Chondrocyte (in vitro differentiated cells): ENCODE measurements around the gene ZMYM4. TPM values are rescaled to one million over a fixed set of nuclear protein-coding genes. Genes with fewer than 3 reads are reported as not detected.

ENCODE experiments used
- DNase-seq: peaks from one replicate; pipeline ENCODE4 v3.0.0; 2021; ENCODE audit warnings: mixed read lengths, low spot score
- H3K27ac Mint-ChIP-seq: one replicate; pipeline ENCODE4 v1.8.0; 2021; ENCODE audit warnings: mild to moderate bottlenecking, moderate library complexity, mixed read lengths; ENCODE audit not compliant: unreplicated experiment
- H3K27me3 Mint-ChIP-seq: 2 replicates; pipeline ENCODE4 v1.8.0; 2021; ENCODE audit warnings: low read depth, mixed read lengths
- H3K36me3 Mint-ChIP-seq: 2 replicates; pipeline ENCODE4 v1.8.0; 2021; ENCODE audit warnings: low read depth, mixed read lengths
- H3K4me1 Mint-ChIP-seq: 2 replicates; pipeline ENCODE4 v1.8.0; 2021; ENCODE audit warnings: low read depth, mild to moderate bottlenecking, mixed read lengths
- H3K4me3 Mint-ChIP-seq: one replicate; pipeline ENCODE4 v1.8.0; 2021; ENCODE audit warnings: mild to moderate bottlenecking, moderate library complexity, mixed read lengths; ENCODE audit not compliant: unreplicated experiment
- H3K9me3 Mint-ChIP-seq: 2 replicates; pipeline ENCODE4 v1.8.0; 2021; ENCODE audit warnings: low read depth, mixed read lengths
- total RNA-seq: library from RNA; stranded (reverse); gene quantifications from 3 replicates; pipeline ENCODE4 v1.2.1, GENCODE V29; 2021
- TF ChIP-seq, protein P1 (sequence below): fragments of 200-600 bp; sonication (generic); IDR thresholded peaks from 2 replicates; pipeline ENCODE4 v1.5.0; 2021; ENCODE audit warnings: antibody characterized with exemption, mild to moderate bottlenecking, moderate library complexity

ZMYM4 gene
- total RNA-seq, 1 donor from 2014 or later, result 51.0 TPM

DNA sequence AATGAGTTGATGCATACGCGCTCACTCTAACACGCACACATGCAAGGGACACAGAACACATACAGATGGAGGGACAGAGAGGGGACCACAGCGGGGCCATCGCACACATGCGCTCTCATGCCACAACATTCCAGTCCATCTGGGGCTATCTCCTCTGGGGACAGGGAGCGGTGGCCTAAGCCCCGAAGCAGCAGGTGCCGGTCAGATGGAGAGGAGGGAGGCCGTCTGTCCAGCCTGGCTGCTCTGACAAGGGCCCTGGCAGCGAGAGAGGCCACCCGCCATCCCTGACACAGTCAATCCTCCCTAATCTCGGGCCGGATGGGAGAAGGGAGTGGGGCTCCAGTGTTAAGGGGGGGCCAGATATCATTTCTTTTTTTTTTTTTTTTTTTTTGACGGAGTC is 165.2 kb downstream of the ZMYM4 start:
- peaks cover 33% of the 10 kb centered on the region for H3K36me3 Mint-ChIP-seq
- no peak overlapping the region for H3K27ac Mint-ChIP-seq
- no peak overlapping the region for H3K4me3 Mint-ChIP-seq
- TF ChIP-seq, protein P1, sequence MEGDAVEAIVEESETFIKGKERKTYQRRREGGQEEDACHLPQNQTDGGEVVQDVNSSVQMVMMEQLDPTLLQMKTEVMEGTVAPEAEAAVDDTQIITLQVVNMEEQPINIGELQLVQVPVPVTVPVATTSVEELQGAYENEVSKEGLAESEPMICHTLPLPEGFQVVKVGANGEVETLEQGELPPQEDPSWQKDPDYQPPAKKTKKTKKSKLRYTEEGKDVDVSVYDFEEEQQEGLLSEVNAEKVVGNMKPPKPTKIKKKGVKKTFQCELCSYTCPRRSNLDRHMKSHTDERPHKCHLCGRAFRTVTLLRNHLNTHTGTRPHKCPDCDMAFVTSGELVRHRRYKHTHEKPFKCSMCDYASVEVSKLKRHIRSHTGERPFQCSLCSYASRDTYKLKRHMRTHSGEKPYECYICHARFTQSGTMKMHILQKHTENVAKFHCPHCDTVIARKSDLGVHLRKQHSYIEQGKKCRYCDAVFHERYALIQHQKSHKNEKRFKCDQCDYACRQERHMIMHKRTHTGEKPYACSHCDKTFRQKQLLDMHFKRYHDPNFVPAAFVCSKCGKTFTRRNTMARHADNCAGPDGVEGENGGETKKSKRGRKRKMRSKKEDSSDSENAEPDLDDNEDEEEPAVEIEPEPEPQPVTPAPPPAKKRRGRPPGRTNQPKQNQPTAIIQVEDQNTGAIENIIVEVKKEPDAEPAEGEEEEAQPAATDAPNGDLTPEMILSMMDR, result no peak
- H3K27me3 Mint-ChIP-seq, result no peaks in the 10 kb centered on the region
- no peaks in the 10 kb centered on the region for H3K9me3 Mint-ChIP-seq
- H3K4me1 Mint-ChIP-seq, result no peaks in the 10 kb centered on the region
- no peak for DNase-seq

DNA sequence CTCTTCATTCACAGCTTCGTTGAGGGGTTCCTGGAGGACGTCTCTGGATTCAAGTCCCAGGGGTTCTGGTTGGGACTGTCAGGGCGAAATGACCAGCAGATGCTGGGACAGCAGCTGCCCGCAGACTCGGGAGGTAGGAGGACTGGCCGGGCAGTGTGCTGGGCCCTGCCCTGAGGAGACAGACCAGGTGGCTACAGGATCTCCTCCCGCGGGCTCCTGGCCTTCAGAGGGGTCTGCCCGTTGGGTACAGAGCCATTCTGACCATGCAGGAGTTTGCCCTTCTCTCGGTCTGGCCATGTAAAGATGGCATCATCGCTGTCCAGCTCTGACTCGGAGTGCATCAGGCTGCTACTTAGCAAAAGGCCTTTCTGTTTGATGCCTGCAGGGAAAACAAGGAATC is 166.2 kb downstream of the ZMYM4 start:
- Mint-ChIP-seq H3K9me3 (no peaks in the 10 kb centered on the region), H3K36me3 (peaks cover 42% of the 10 kb centered on the region), H3K4me1 (no peaks in the 10 kb centered on the region), H3K27ac (no peak overlapping the region), H3K27me3 (no peaks in the 10 kb centered on the region), H3K4me3 (no peak overlapping the region)
- TF ChIP-seq, protein P1, result no peak
- DNase-seq, result no peak

DNA sequence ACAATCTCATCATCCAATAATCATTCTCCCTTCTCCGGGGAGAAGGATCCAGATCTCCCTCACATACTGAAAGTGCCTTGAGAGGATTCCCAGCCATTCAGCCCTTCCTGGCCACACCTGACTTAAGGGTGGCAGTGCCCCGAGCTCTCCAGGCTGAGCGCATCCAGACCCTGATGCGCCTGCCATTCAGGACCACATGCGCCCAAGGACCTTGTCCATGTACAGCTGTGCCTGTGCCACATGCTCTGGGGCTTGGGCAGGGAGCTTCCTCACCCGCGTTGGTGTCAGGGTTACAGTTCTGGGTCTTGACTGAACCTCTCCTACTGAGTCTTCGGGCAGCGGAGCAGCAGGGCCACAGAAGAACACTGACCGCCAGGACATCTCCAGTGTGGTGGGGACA is 167.6 kb downstream of the ZMYM4 start:
- no peak for DNase-seq
- Mint-ChIP-seq H3K27me3 (no peaks in the 10 kb centered on the region), H3K36me3 (peaks cover 37% of the 10 kb centered on the region), H3K9me3 (no peaks in the 10 kb centered on the region), H3K4me1 (no peaks in the 10 kb centered on the region), H3K4me3 (no peak overlapping the region), H3K27ac (no peak overlapping the region)
- TF ChIP-seq, protein P1, result no peak

DNA sequence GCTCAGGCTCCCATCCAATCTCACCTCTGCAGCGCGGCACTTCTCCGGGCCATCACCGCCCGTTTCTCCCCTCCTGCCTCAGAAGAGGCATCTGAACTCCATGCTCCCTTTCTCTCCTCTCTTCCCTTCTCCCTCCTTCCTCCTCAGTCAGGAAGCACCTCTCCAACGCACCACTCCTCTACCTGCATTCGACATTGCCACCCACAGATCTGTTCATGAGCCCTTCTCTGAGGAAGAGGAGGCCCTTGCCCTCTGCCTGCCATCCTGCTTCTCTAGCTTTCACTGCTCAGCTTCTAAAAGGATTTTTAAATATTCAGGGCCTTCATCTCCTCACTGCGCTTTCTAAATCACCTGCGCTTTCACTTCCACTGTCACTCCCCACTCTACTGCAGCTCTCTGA is 168.7 kb downstream of the ZMYM4 start:
- Mint-ChIP-seq H3K4me3 (no peak overlapping the region), H3K4me1 (no peaks in the 10 kb centered on the region), H3K9me3 (no peaks in the 10 kb centered on the region), H3K27ac (no peak overlapping the region), H3K27me3 (no peaks in the 10 kb centered on the region), H3K36me3 (peaks cover 41% of the 10 kb centered on the region)
- DNase-seq, result no peak
- TF ChIP-seq, protein P1, result no peak

DNA sequence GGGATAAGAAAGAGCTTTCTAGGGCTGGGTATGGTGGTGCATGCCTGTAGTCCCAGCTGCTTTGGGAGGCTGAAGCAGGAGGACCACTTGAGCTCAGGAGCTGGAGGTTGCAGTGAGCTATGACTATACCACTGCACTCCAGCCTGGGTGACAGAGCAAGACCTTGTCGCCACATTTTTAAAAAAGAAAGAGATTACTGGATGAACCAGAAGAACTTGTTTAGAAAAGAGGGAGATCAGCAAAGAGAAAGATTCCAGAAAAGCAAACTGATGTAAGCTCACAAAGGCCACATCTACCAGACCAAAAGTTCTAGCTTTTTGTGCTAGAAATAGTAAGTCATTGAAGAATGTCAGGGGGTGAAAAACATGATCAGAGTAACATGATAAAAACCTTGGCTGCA is 171.1 kb downstream of the ZMYM4 start:
- no peak overlapping the region for H3K4me3 Mint-ChIP-seq

More for the DNA sequence above, 171.1 kb downstream of the ZMYM4 start:
- no peak for DNase-seq
- Mint-ChIP-seq H3K9me3 (no peaks in the 10 kb centered on the region), H3K36me3 (peaks cover 32% of the 10 kb centered on the region), H3K27ac (peak overlapping the region; percentile 2), H3K27me3 (no peaks in the 10 kb centered on the region), H3K4me1 (no peaks in the 10 kb centered on the region)
- TF ChIP-seq, protein P1, result no peak
